Stomach (tissue), 4 donors: ENCODE data around the gene PDSS2.

Experiments
- CTCF ChIP-seq, 7 experiments: fragments of 450-650 bp in 4 of 7; fragments of 200-600 bp in 3 of 7; sonication (generic) in 3 of 7; IDR thresholded peaks; one replicate each; pipeline ENCODE4 v1.5.1; 2016 to 2019; ENCODE audit warnings: antibody characterized with exemption in 7 of 7, control low read depth in 2 of 7, mild to moderate bottlenecking in 1 of 7
- EP300 ChIP-seq: sonication (generic); formaldehyde crosslinking; IDR thresholded peaks from one replicate; pipeline ENCODE4 v1.6.1; 2017; ENCODE audit warnings: antibody characterized with exemption
- POLR2A ChIP-seq, 4 donors: fragments of 450-650 bp; IDR thresholded peaks; one replicate each; pipeline ENCODE4 v1.6.1; 2016; ENCODE audit warnings: antibody characterized with exemption in 4 of 4, control low read depth in 2 of 4, mild to moderate bottlenecking in 1 of 4, moderate library complexity in 1 of 4

GRCh38 chr6:107219851-107220250, 239.5 kb downstream of the PDSS2 start:
- TF ChIP-seq CTCF (IDR thresholded peaks at IDR 0.05) = no peak
- TF ChIP-seq POLR2A (IDR thresholded peaks at IDR 0.05) = no peak
- no peak for TF ChIP-seq EP300
